T-helper 17 cell (primary cell): ENCODE results near the gene STK32B. TPM values are rescaled to one million over a fixed set of nuclear protein-coding genes. Genes with fewer than 3 reads are reported as not detected.

Experiments used
- ATAC-seq: fragments of 150-1000 bp; cut with Tn5 transposase; 2 replicates; pipeline ENCODE4 v1.10.0; 2021; ENCODE audit warnings: mild to moderate bottlenecking, moderate library complexity
- DNase-seq, 3 donors: peaks; one replicate each; pipeline versions ENCODE4 v3.0.0 to v3.0.0-alpha.2; 2020 to 2021
- H3K9me3 ChIP-seq: one replicate; pipeline ENCODE4 v1.7.0; 2013; ENCODE audit warnings: low read length, mild to moderate bottlenecking; ENCODE audit not compliant: control insufficient read depth, poor library complexity, severe bottlenecking
- H3K27ac Mint-ChIP-seq: one replicate; pipeline ENCODE4 v1.8.0; 2022; ENCODE audit warnings: mild to moderate bottlenecking, moderate library complexity, mixed read lengths
- H3K27me3 Mint-ChIP-seq: one replicate; pipeline ENCODE4 v1.8.0; 2022; ENCODE audit warnings: mixed read lengths
- H3K36me3 Mint-ChIP-seq: one replicate; pipeline ENCODE4 v1.8.0; 2022; ENCODE audit warnings: low read depth, mixed read lengths
- H3K4me1 Mint-ChIP-seq: one replicate; pipeline ENCODE4 v1.8.0; 2022; ENCODE audit warnings: mild to moderate bottlenecking, mixed read lengths
- H3K4me3 Mint-ChIP-seq: one replicate; pipeline ENCODE4 v1.8.0; 2022; ENCODE audit warnings: mild to moderate bottlenecking, moderate library complexity, mixed read lengths
- total RNA-seq, 4 donors: library from RNA in 2 of 4; stranded (reverse) in 2 of 4; gene quantifications; one replicate each; pipeline ENCODE4 v1.2.3 and lab custom pipeline; 2022 to 2026

The STK32B gene
- total RNA-seq, 2 donors from 2014 or later, result 0.12 TPM; not detected in 1

DNA sequence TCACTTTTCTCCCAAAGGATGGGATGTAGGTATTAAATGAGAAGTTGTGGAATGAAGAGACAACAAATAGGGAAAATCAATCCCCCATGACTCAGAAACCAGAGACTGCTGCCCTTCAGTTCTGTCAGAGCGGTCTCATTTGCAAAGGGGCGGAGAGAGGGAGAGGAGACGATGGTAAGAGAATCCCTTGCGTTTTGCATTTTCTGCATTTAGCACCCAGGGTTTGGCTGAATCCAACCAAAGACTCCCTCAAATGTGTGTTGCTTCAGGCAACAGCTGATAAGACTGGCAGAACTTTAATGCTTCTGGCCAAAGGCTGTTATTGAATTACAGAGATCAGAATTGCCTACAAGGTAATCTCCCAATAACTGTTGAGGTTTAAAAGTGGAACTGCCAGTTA lies 426.9 kb downstream of the STK32B start:
- Mint-ChIP-seq H3K27ac (no peak overlapping the region), H3K27me3 (no peaks in the 10 kb centered on the region), H3K36me3 (no peaks in the 10 kb centered on the region), H3K4me3 (no peak overlapping the region), H3K4me1 (no peaks in the 10 kb centered on the region)
- no peak for DNase-seq
- no peaks in the 10 kb centered on the region for H3K9me3 ChIP-seq
- ATAC-seq, result no peak

DNA sequence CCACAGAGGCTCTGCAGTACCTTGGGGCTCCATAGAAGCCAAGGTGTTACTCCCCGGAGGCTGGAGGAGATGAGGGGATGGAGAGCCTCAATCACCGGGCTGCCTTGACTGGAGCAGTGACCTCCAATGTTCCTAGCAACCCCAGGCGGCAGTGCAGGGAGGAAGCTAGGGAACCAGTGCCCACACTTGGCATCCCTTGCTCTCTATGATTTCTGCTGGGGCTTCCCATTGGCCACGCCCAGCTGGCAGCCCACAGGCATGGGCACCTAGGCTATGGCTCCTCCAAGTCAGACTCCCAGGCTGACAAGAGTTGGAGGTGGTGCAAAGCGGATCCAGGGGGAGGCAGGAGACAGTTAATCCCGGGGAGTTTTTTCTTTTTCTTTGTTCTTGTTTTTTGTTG lies 427.4 kb downstream of the STK32B start:
- no peaks in the 10 kb centered on the region for H3K9me3 ChIP-seq
- Mint-ChIP-seq H3K27me3 (no peaks in the 10 kb centered on the region), H3K27ac (no peak overlapping the region), H3K4me3 (no peak overlapping the region), H3K4me1 (no peaks in the 10 kb centered on the region), H3K36me3 (no peaks in the 10 kb centered on the region)
- no peak for DNase-seq
- no peak for ATAC-seq

GRCh38 chr4:5479518-5480060 lies 428.3 kb downstream of the STK32B start:
- no peak for ATAC-seq
- no peak for DNase-seq
- H3K36me3 Mint-ChIP-seq, result no peaks in the 10 kb centered on the region
- H3K27me3 Mint-ChIP-seq, result no peaks in the 10 kb centered on the region
- H3K4me1 Mint-ChIP-seq, result no peaks in the 10 kb centered on the region
- H3K27ac Mint-ChIP-seq, result no peak overlapping the region
- no peak overlapping the region for H3K4me3 Mint-ChIP-seq
- H3K9me3 ChIP-seq, result no peaks in the 10 kb centered on the region

GRCh38 chr4:5488413-5488812 lies 437.1 kb downstream of the STK32B start:
- no peak for DNase-seq
- no peak for ATAC-seq
- H3K9me3 ChIP-seq, result no peaks in the 10 kb centered on the region
- Mint-ChIP-seq H3K27me3 (no peaks in the 10 kb centered on the region), H3K4me3 (no peak overlapping the region), H3K27ac (no peak overlapping the region), H3K4me1 (no peaks in the 10 kb centered on the region), H3K36me3 (peaks cover 2% of the 10 kb centered on the region)

GRCh38 chr4:5489260-5489659 lies 438.0 kb downstream of the STK32B start:
- no peak for DNase-seq
- no peaks in the 10 kb centered on the region for H3K9me3 ChIP-seq
- Mint-ChIP-seq H3K27ac (no peak overlapping the region), H3K36me3 (peaks cover 2% of the 10 kb centered on the region), H3K27me3 (no peaks in the 10 kb centered on the region), H3K4me3 (no peak overlapping the region), H3K4me1 (no peaks in the 10 kb centered on the region)
- no peak for ATAC-seq

- Mint-ChIP-seq H3K4me3 (no peak overlapping the region), H3K4me1 (no peaks in the 10 kb centered on the region), H3K27ac (no peak overlapping the region), H3K27me3 (no peaks in the 10 kb centered on the region), H3K36me3 (no peaks in the 10 kb centered on the region)
- no peaks in the 10 kb centered on the region for H3K9me3 ChIP-seq
- no peak for DNase-seq
- no peak for ATAC-seq
Observed at GRCh38 chr4:5497489-5497888, 446.2 kb downstream of the STK32B start.

DNA sequence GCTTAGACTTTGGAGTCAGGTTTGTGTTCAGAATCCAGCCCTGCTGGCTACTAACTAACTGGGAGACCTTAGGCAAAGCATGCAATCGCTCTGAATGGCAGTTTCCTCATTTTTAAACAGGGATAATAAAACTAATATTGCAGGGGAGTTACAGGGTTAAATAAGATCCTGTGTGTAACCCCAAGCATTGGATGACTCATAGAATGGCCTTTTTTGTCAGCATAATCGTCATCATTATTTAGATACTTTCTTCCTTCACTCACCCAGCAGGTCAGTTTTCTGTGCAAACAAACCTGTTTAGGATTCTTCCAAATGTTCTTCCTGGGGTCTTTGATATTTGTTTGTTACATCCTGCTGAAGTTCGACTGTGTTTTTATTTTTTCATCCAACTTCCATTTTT lies 448.9 kb downstream of the STK32B start:
- Mint-ChIP-seq H3K4me3 (no peak overlapping the region), H3K27ac (no peak overlapping the region), H3K4me1 (no peaks in the 10 kb centered on the region), H3K27me3 (no peaks in the 10 kb centered on the region), H3K36me3 (no peaks in the 10 kb centered on the region)
- H3K9me3 ChIP-seq, result no peaks in the 10 kb centered on the region
- DNase-seq, result no peak
- no peak for ATAC-seq

DNA sequence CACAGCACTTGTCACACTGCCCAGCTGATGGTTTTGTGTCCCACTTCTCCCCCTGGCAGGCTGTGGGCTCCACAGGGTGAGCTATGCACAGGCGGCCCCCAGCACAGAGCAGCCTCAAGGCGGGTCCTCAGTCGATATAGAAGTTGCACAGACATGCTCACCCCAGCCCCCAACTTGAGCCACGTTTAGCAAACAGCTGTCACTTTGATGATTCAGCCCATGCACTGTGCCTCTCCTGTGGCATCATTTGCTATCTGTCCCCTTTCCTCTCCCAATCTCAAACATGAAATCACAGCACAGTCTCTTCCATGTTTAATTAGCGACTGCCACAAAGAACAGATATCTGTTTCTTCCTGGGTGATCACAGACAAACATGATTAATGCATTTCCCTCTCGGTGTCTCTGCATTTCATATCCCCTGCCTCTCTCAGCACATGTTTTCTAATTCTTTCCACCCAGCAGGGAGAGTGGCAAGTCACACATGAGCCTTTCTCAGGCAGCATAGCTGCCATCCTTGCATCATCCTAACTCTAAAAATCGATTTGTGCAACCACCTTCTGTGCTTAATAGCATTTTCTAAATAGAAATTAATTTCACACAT lies 452.2 kb downstream of the STK32B start:
- H3K9me3 ChIP-seq, result no peaks in the 10 kb centered on the region
- no peaks in the 10 kb centered on the region for H3K4me1 Mint-ChIP-seq
- H3K4me3 Mint-ChIP-seq, result no peak overlapping the region
- H3K36me3 Mint-ChIP-seq, result peaks cover under 1% of the 10 kb centered on the region
- DNase-seq, result no peak
- ATAC-seq, result no peak
- no peaks in the 10 kb centered on the region for H3K27me3 Mint-ChIP-seq
- no peak overlapping the region for H3K27ac Mint-ChIP-seq

DNA sequence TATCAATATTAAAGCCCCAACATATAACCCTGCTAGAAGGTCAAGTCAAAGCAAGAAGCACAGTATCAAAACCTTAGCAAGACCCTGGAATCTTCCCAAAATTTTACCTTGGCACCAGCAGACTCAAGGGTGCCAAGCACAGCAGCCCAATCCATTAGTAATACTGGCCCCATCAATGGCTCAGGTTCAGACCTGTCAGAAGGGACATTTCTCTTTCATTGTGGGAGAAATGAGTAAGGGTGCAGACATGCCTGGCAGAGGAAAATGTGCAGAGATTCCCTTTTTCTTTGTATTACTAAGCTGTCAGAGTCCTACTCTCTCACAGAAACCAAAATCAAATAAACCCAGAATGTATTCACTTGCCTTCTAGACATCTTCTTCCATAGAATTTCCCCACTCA lies 453.2 kb downstream of the STK32B start:
- DNase-seq, result no peak

GRCh38 chr4:5510504-5510903 lies 459.2 kb downstream of the STK32B start:
- DNase-seq (no peak), ATAC-seq (no peak)
- no peak overlapping the region for H3K4me3 Mint-ChIP-seq
- H3K36me3 Mint-ChIP-seq, result peaks cover 2% of the 10 kb centered on the region
- no peak overlapping the region for H3K27ac Mint-ChIP-seq
- no peaks in the 10 kb centered on the region for H3K9me3 ChIP-seq
- H3K4me1 Mint-ChIP-seq, result no peaks in the 10 kb centered on the region
- H3K27me3 Mint-ChIP-seq, result no peaks in the 10 kb centered on the region

More for the DNA sequence above, 453.2 kb downstream of the STK32B start:
- Mint-ChIP-seq H3K27me3 (no peaks in the 10 kb centered on the region), H3K4me1 (no peaks in the 10 kb centered on the region), H3K4me3 (no peak overlapping the region), H3K27ac (no peak overlapping the region), H3K36me3 (peaks cover 2% of the 10 kb centered on the region)
- H3K9me3 ChIP-seq, result no peaks in the 10 kb centered on the region
- no peak for ATAC-seq

DNA sequence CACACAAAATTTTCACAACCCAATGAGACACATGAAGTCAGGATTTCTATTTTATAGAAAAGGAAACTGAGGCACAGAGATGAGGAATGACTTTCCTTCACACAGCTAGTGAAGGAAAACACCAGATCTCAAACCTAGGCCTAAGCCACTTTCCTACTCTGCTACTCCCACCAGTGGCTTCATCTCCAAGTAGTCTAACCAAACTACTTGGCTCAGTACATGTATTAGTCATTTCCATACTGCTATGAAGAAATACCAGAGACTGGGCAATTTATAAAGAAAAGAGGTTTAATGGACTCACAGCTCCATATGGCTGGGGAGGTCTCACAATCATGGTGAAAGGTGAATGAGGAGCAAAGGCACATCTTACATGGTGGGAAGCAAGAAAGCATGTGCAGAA lies 460.5 kb downstream of the STK32B start:
- no peak overlapping the region for H3K4me3 Mint-ChIP-seq
- H3K36me3 Mint-ChIP-seq, result peaks cover 2% of the 10 kb centered on the region
- no peaks in the 10 kb centered on the region for H3K4me1 Mint-ChIP-seq
- DNase-seq (no peak), ATAC-seq (no peak)
- H3K9me3 ChIP-seq, result no peaks in the 10 kb centered on the region
- H3K27ac Mint-ChIP-seq, result no peak overlapping the region
- no peaks in the 10 kb centered on the region for H3K27me3 Mint-ChIP-seq

DNA sequence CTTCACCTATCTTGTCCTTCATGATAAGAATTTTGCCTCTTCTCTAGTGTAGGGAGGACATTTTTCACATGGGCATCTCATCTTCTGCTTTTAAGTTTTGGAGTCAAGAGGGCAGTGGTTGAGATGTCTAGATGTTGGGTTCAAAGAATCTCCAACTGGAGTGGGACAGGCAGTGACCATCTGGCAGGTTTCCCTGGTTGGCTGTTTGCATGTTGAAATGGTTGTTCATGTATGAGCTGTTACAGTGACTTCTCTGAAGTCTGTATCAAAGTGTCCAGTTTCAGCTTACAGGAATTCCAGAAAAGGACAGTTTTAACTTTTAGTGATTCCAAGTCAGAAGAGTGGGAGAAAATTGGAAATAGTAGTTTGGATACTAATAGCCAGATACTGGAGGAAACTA lies 464.4 kb downstream of the STK32B start:
- H3K4me1 Mint-ChIP-seq, result no peaks in the 10 kb centered on the region
- H3K36me3 Mint-ChIP-seq, result peaks cover 2% of the 10 kb centered on the region
- ATAC-seq, result no peak
- no peaks in the 10 kb centered on the region for H3K9me3 ChIP-seq
- no peak overlapping the region for H3K4me3 Mint-ChIP-seq
- no peaks in the 10 kb centered on the region for H3K27me3 Mint-ChIP-seq
- H3K27ac Mint-ChIP-seq, result no peak overlapping the region
- no peak for DNase-seq

DNA sequence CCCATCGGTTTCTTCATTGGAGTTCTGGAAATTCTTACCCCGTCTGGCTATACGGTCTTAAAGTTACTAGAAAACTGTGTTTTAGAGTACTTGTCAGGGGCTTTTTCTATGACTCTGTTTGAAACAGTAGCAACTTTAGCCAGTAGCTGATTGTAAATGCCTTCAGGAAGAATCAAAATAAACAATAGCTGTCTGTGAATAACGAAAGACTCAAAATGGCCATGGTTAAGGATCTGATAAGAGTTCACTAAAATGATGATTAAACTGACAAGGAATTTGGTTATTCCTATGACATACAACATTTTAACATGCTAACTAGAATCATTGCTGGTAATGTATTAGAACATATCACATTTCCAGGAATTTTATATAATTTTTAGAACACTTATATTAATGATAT lies 466.1 kb downstream of the STK32B start:
- Mint-ChIP-seq H3K27ac (no peak overlapping the region), H3K4me3 (no peak overlapping the region), H3K36me3 (peaks cover 2% of the 10 kb centered on the region), H3K4me1 (no peaks in the 10 kb centered on the region), H3K27me3 (no peaks in the 10 kb centered on the region)
- ATAC-seq (no peak), DNase-seq (no peak)
- H3K9me3 ChIP-seq, result no peaks in the 10 kb centered on the region

DNA sequence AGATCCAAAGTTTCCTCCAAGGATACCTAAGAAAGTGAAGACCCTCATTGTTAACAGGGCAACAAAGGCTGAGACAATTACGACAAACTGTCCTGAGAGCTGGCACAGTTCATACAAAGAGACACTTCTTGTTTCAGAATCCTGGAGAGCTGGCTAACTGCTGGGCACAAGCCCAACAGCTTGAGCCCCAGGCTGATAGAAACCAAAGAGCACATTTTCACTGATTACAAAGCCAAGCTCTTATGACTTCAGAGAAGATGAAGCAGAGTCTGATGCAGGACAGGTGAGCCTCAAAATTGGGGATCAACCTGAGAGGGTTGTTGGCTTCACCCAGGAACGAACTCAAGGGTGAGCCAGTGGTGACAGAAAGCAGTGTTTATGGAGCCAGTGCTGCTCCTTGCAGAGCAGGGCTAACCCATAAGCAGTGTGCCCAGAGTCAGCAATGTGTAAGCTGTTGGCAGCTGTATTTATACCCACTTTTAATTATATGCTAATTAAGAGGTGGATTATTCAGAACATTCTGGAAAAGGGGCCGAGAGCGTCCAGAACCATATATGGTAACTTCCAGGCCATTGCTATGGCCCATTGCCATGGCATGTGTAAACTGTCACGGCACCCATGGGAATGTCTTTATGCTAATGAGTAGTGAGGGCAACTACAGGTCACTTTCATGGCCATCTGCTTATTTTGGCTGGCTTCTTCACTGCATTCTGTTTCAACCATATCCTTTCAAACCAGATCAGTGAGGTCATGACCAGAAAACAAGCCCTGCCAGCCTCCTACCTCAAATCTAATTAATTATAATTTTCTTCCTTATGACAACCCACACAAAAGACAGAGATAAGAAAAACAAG lies 473.4 kb downstream of the STK32B start:
- H3K4me1 Mint-ChIP-seq, result no peaks in the 10 kb centered on the region
- no peaks in the 10 kb centered on the region for H3K36me3 Mint-ChIP-seq
- DNase-seq (no peak), ATAC-seq (no peak)
- H3K9me3 ChIP-seq, result no peaks in the 10 kb centered on the region
- no peak overlapping the region for H3K27ac Mint-ChIP-seq
- H3K27me3 Mint-ChIP-seq, result no peaks in the 10 kb centered on the region
- H3K4me3 Mint-ChIP-seq, result no peak overlapping the region
